Measurements from ENCODE around the gene FAM83G. TPM values are rescaled to one million over a fixed set of nuclear protein-coding genes. Genes with fewer than 3 reads are reported as not detected.

Gene FAM83G
- total RNA-seq, 3 donors from 2014 or later (not counting 1 experiment from before 2014, with no cell fraction given), result 3.8 to 6.5 (median 4.3) TPM

GRCh38 chr17:18959845-18960240 is 44.7 kb downstream of the FAM83G start:
- Histone ChIP-seq H3K9me3 (ENCODE audit: control insufficient read depth, insufficient read depth, low read length) (no peaks in the 10 kb centered on the region), H3K27ac (ENCODE audit: low read length) (no peak overlapping the region), H3K4me1 (ENCODE audit: control insufficient read depth, insufficient read depth, low read length) (peaks cover 20% of the 10 kb centered on the region), H3K36me3 (ENCODE audit: control insufficient read depth, insufficient read depth, low read length) (no peaks in the 10 kb centered on the region), H3K4me3 (ENCODE audit: low read length) (no peak overlapping the region), H3K27me3 (ENCODE audit: control insufficient read depth, insufficient read depth, low read length) (no peaks in the 10 kb centered on the region)
- no peaks in the 10 kb centered on the region for H3K36me3 Mint-ChIP-seq
- intact Hi-C loops (cut with micrococcal nuclease), result no loop called here
- WGBS (ENCODE audit: insufficient coverage), result 96% methylated on average over 5 of the region's 5 CpGs
- no peak for DNase-seq
- ATAC-seq, result no peak
- H3K9me3 Mint-ChIP-seq, result no peaks in the 10 kb centered on the region
- peaks cover 0 to 16% of the 10 kb centered on the region in 2 donors for H3K27me3 Mint-ChIP-seq (ENCODE audit: low read depth in 2 of 2)
- TF ChIP-seq, protein P1, sequence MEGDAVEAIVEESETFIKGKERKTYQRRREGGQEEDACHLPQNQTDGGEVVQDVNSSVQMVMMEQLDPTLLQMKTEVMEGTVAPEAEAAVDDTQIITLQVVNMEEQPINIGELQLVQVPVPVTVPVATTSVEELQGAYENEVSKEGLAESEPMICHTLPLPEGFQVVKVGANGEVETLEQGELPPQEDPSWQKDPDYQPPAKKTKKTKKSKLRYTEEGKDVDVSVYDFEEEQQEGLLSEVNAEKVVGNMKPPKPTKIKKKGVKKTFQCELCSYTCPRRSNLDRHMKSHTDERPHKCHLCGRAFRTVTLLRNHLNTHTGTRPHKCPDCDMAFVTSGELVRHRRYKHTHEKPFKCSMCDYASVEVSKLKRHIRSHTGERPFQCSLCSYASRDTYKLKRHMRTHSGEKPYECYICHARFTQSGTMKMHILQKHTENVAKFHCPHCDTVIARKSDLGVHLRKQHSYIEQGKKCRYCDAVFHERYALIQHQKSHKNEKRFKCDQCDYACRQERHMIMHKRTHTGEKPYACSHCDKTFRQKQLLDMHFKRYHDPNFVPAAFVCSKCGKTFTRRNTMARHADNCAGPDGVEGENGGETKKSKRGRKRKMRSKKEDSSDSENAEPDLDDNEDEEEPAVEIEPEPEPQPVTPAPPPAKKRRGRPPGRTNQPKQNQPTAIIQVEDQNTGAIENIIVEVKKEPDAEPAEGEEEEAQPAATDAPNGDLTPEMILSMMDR (IDR thresholded peaks at IDR 0.05), result no peak
- no peak overlapping the region for H3K27ac Mint-ChIP-seq
- H3K4me3 Mint-ChIP-seq, result no peak overlapping the region
- peaks cover 9 to 11% of the 10 kb centered on the region in 2 donors for H3K4me1 Mint-ChIP-seq

- H3K4me1 Mint-ChIP-seq, result peaks cover 9 to 11% of the 10 kb centered on the region in 2 donors
- Histone ChIP-seq H3K27me3 (ENCODE audit: control insufficient read depth, insufficient read depth, low read length) (no peaks in the 10 kb centered on the region), H3K36me3 (ENCODE audit: control insufficient read depth, insufficient read depth, low read length) (no peaks in the 10 kb centered on the region), H3K4me1 (ENCODE audit: control insufficient read depth, insufficient read depth, low read length) (peaks cover 20% of the 10 kb centered on the region), H3K4me3 (ENCODE audit: low read length) (no peak overlapping the region), H3K9me3 (ENCODE audit: control insufficient read depth, insufficient read depth, low read length) (no peaks in the 10 kb centered on the region), H3K27ac (ENCODE audit: low read length) (no peak overlapping the region)
- peaks cover 0 to 13% of the 10 kb centered on the region in 2 donors for H3K27me3 Mint-ChIP-seq (ENCODE audit: low read depth in 2 of 2)
- DNase-seq (no peak), ATAC-seq (no peak)
- intact Hi-C loops (cut with micrococcal nuclease), result no loop called here
- H3K27ac Mint-ChIP-seq, result no peak overlapping the region
- H3K36me3 Mint-ChIP-seq, result no peaks in the 10 kb centered on the region
- no peaks in the 10 kb centered on the region for H3K9me3 Mint-ChIP-seq
- TF ChIP-seq, protein P1 (IDR thresholded peaks at IDR 0.05), result no peak
- no peak overlapping the region for H3K4me3 Mint-ChIP-seq
- 90% methylated on average over 22 of the region's 22 CpGs for WGBS (ENCODE audit: insufficient coverage)
Measured at GRCh38 chr17:18959071-18959844, 45.3 kb downstream of the FAM83G start.

GRCh38 chr17:18958611-18959010 is 46.0 kb downstream of the FAM83G start:
- H3K27me3 ChIP-seq (ENCODE audit: control insufficient read depth, insufficient read depth, low read length), result no peaks in the 10 kb centered on the region
- H3K36me3 ChIP-seq (ENCODE audit: control insufficient read depth, insufficient read depth, low read length), result no peaks in the 10 kb centered on the region
- intact Hi-C loops (cut with micrococcal nuclease), result no loop called here
- TF ChIP-seq, protein P1 (IDR thresholded peaks at IDR 0.05), result no peak
- no peaks in the 10 kb centered on the region for H3K9me3 ChIP-seq (ENCODE audit: control insufficient read depth, insufficient read depth, low read length)
- WGBS (ENCODE audit: insufficient coverage), result 92% methylated on average over 11 of the region's 11 CpGs
- H3K27ac Mint-ChIP-seq, result no peak overlapping the region
- H3K4me3 Mint-ChIP-seq, result no peak overlapping the region
- DNase-seq, result no peak
- H3K4me3 ChIP-seq (ENCODE audit: low read length), result no peak overlapping the region
- no peak for ATAC-seq
- no peak overlapping the region for H3K27ac ChIP-seq (ENCODE audit: low read length)
- H3K4me1 ChIP-seq (ENCODE audit: control insufficient read depth, insufficient read depth, low read length), result peaks cover 20% of the 10 kb centered on the region
- no peaks in the 10 kb centered on the region for H3K36me3 Mint-ChIP-seq
- H3K27me3 Mint-ChIP-seq (ENCODE audit: low read depth in 2 of 2), result peaks cover 0 to 13% of the 10 kb centered on the region in 2 donors
- H3K9me3 Mint-ChIP-seq, result no peaks in the 10 kb centered on the region
- peaks cover 9 to 11% of the 10 kb centered on the region in 2 donors for H3K4me1 Mint-ChIP-seq

All from natural killer cell (primary cell).